GM23338 (cell line): Measurements from ENCODE around the gene MMD. TPM values are rescaled to one million over a fixed set of nuclear protein-coding genes. Genes with fewer than 3 reads are reported as not detected.

Experiments
- ATAC-seq: fragments of 200-7000 bp; cut with Tn5 transposase; 3 replicates; pipeline ENCODE4 v1.9.1; 2020
- DNase-seq: peaks from one replicate; pipeline ENCODE4 v3.0.0-alpha.2; 2015; ENCODE audit warnings: low spot score
- H2AFZ ChIP-seq: fragments of 200-600 bp; sonication (generic); 2 replicates; pipeline ENCODE4 v1.8.0; 2016; ENCODE audit warnings: antibody characterized with exemption, mild to moderate bottlenecking, moderate library complexity
- H3F3A ChIP-seq: fragments of 200-600 bp; sonication (generic); replicated peaks from 2 replicates; pipeline ENCODE4 v1.8.0; 2017; ENCODE audit warnings: antibody characterized with exemption, mixed run types, low read depth
- H3K27ac ChIP-seq: fragments of 200-600 bp; sonication (generic); 2 replicates; pipeline ENCODE4 v1.6.1; 2016; ENCODE audit warnings: low read depth
- H3K27me3 ChIP-seq: fragments of 200-600 bp; sonication (generic); 2 replicates; pipeline ENCODE4 v1.8.0; 2016; ENCODE audit warnings: mild to moderate bottlenecking, mixed run types, moderate library complexity; ENCODE audit not compliant: insufficient read depth
- H3K36me3 ChIP-seq: fragments of 200-600 bp; sonication (generic); 2 replicates; pipeline ENCODE4 v1.8.0; 2016; ENCODE audit warnings: mild to moderate bottlenecking; ENCODE audit not compliant: insufficient read depth
- H3K4me1 ChIP-seq: fragments of 200-600 bp; sonication (generic); 2 replicates; pipeline ENCODE4 v1.8.0; 2016; ENCODE audit warnings: mild to moderate bottlenecking, moderate library complexity; ENCODE audit not compliant: insufficient read depth
- H3K4me2 ChIP-seq: fragments of 200-600 bp; sonication (generic); 2 replicates; pipeline ENCODE4 v1.7.1; 2017; ENCODE audit warnings: mixed run types
- H3K4me3 ChIP-seq: fragments of 200-600 bp; sonication (generic); 2 replicates; pipeline ENCODE4 v1.6.1; 2016; ENCODE audit warnings: mixed run types
- H3K79me2 ChIP-seq: fragments of 200-600 bp; sonication (generic); replicated peaks from 2 replicates; pipeline ENCODE4 v1.8.0; 2017; ENCODE audit warnings: mild to moderate bottlenecking; ENCODE audit not compliant: insufficient read depth
- H3K9me2 ChIP-seq: fragments of 200-600 bp; sonication (generic); 2 replicates; pipeline ENCODE4 v1.8.0; 2017; ENCODE audit not compliant: insufficient read depth
- H4K20me1 ChIP-seq: fragments of 200-600 bp; sonication (generic); replicated peaks from 2 replicates; pipeline ENCODE4 v1.8.0; 2017; ENCODE audit warnings: mild to moderate bottlenecking; ENCODE audit not compliant: insufficient read depth
- H3K27ac Mint-ChIP-seq: 2 replicates; pipeline ENCODE4 v1.8.0; 2020; ENCODE audit warnings: inconsistent platforms, mild to moderate bottlenecking, moderate library complexity, mixed read lengths
- H3K27me3 Mint-ChIP-seq: 3 replicates; pipeline ENCODE4 v1.8.0; 2022; ENCODE audit warnings: low read depth, mild to moderate bottlenecking, moderate library complexity, mixed read lengths, inconsistent platforms; ENCODE audit not compliant: insufficient read depth, poor library complexity
- H3K36me3 Mint-ChIP-seq: 3 replicates; pipeline ENCODE4 v1.8.0; 2021; ENCODE audit warnings: low read depth, mild to moderate bottlenecking, inconsistent platforms, moderate library complexity, mixed read lengths
- H3K4me1 Mint-ChIP-seq: 3 replicates; pipeline ENCODE4 v1.8.0; 2020; ENCODE audit warnings: mild to moderate bottlenecking, inconsistent platforms, mixed read lengths
- H3K4me3 Mint-ChIP-seq: 3 replicates; pipeline ENCODE4 v1.8.0; 2021; ENCODE audit warnings: moderate library complexity, mild to moderate bottlenecking, inconsistent platforms, mixed read lengths
- H3K9me3 Mint-ChIP-seq: 3 replicates; pipeline ENCODE4 v1.8.0; 2020; ENCODE audit warnings: moderate library complexity, mild to moderate bottlenecking, inconsistent platforms, mixed read lengths
- CREB1 ChIP-seq: fragments of 250-450 bp; sonication (Bioruptor Pico); IDR thresholded peaks from 2 replicates; pipeline ENCODE4 v1.5.0; 2020; ENCODE audit warnings: low read depth, mild to moderate bottlenecking, moderate library complexity
- EZH2phosphoT487 ChIP-seq: fragments of 200-600 bp; sonication (generic); IDR thresholded peaks from one replicate; pipeline ENCODE4 v1.8.1; 2018; ENCODE audit warnings: antibody characterized with exemption; ENCODE audit not compliant: unreplicated experiment
- NANOG ChIP-seq: IDR thresholded peaks from 2 replicates; pipeline ENCODE4 v1.6.1; 2016; ENCODE audit warnings: antibody characterized with exemption, borderline replicate concordance
- ZNF114 ChIP-seq: fragments of 250-450 bp; sonication (Bioruptor Pico); IDR thresholded peaks from 2 replicates; pipeline ENCODE4 v1.5.0; 2020; ENCODE audit warnings: mild to moderate bottlenecking, moderate library complexity
- ZNF331 ChIP-seq: fragments of 250-450 bp; sonication (Bioruptor Pico); IDR thresholded peaks from 2 replicates; pipeline ENCODE4 v1.5.0; 2020; ENCODE audit warnings: low read depth, mild to moderate bottlenecking, moderate library complexity
- ZNF462 ChIP-seq: fragments of 250-450 bp; sonication (Bioruptor Pico); IDR thresholded peaks from 2 replicates; pipeline ENCODE4 v1.5.0; 2020; ENCODE audit warnings: mild to moderate bottlenecking, moderate library complexity
- polyA plus RNA-seq: library from polyadenylated mRNA; unstranded; fragments of >200 nt; fragmentation: Nextera tagmentation; extraction: Ambion mirVana; gene quantifications from 2 replicates; pipeline ENCODE4 v1.2.1, GENCODE V29; 2016
- total RNA-seq: library from RNA; depleted of rRNA; stranded (reverse); fragments of >200 nt; shearing (Covaris generic); gene quantifications from 2 replicates; pipeline ENCODE4 v1.2.3, GENCODE V29; 2014
- TF ChIP-seq, protein P1 (sequence below): IDR thresholded peaks from 2 replicates; pipeline ENCODE4 v1.6.1; 2016; ENCODE audit warnings: antibody characterized with exemption

Gene MMD
- total and polyA plus RNA-seq, 2 experiments from 2014 or later: 46.4 to 47.0 TPM

- TF ChIP-seq ZNF462 (CRISPR knock-in tag) (no peak), NANOG (no peak), ZNF331 (CRISPR knock-in tag) (no peak), ZNF114 (no peak)
Measured at GRCh38 chr17:55435408-55435807, 13.8 kb upstream of the MMD start (continued).

GRCh38 chr17:55434721-55435120 lies 13.1 kb upstream of the MMD start:
- H3K4me1 Mint-ChIP-seq: peaks cover 21% of the 10 kb centered on the region
- no peaks in the 10 kb centered on the region for H3K36me3 Mint-ChIP-seq
- Histone ChIP-seq H3K4me2 (no peak overlapping the region), H3K4me1 (peaks cover 4% of the 10 kb centered on the region; the same call in 1 of the 2 replicates), H3K79me2 (no peaks in the 10 kb centered on the region), H3K27ac (no peak overlapping the region), H3F3A (no peaks in the 10 kb centered on the region), H3K27me3 (no peaks in the 10 kb centered on the region), H3K9me2 (no peaks in the 10 kb centered on the region), H2AFZ (no peak overlapping the region), H4K20me1 (no peaks in the 10 kb centered on the region), H3K36me3 (no peaks in the 10 kb centered on the region), H3K4me3 (no peak overlapping the region)
- no peak overlapping the region for H3K27ac Mint-ChIP-seq
- H3K4me3 Mint-ChIP-seq: no peak overlapping the region
- peaks cover 7% of the 10 kb centered on the region; the same call in 2 of the 3 replicates for H3K9me3 Mint-ChIP-seq
- DNase-seq (no peak), ATAC-seq (no peak)
- no peaks in the 10 kb centered on the region for H3K27me3 Mint-ChIP-seq
- TF ChIP-seq ZNF331 (CRISPR knock-in tag) (no peak), EZH2phosphoT487 (no peak), ZNF462 (CRISPR knock-in tag) (no peak), CREB1 (CRISPR knock-in tag) (no peak)
- TF ChIP-seq, protein P1, sequence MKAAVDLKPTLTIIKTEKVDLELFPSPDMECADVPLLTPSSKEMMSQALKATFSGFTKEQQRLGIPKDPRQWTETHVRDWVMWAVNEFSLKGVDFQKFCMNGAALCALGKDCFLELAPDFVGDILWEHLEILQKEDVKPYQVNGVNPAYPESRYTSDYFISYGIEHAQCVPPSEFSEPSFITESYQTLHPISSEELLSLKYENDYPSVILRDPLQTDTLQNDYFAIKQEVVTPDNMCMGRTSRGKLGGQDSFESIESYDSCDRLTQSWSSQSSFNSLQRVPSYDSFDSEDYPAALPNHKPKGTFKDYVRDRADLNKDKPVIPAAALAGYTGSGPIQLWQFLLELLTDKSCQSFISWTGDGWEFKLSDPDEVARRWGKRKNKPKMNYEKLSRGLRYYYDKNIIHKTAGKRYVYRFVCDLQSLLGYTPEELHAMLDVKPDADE: no peak
